Smooth muscle cell (in vitro differentiated cells): ENCODE data around the gene ZCCHC8. TPM values are rescaled to one million over a fixed set of nuclear protein-coding genes. Genes with fewer than 3 reads are reported as not detected.
A peak's percentile ranks its signal among the peaks of the same experiment; 100 is the strongest.

Experiments used
- DNase-seq: peaks from one replicate; lab custom pipeline; 2025; ENCODE audit not compliant: unreplicated experiment; lab: John Stamatoyannopoulos, UW
- H2AFZ ChIP-seq: fragments of 200-600 bp; sonication (generic); 2 replicates; pipeline ENCODE4 v1.6.0; 2016; ENCODE audit warnings: antibody characterized with exemption, low read depth, mild to moderate bottlenecking
- H3F3A ChIP-seq: fragments of 200-600 bp; sonication (generic); 2 replicates; pipeline ENCODE4 v1.6.0; 2017; ENCODE audit warnings: antibody characterized with exemption, low read depth
- H3K27ac ChIP-seq: fragments of 200-600 bp; sonication (generic); 2 replicates; pipeline ENCODE4 v1.5.1; 2016; ENCODE audit warnings: low read depth, mild to moderate bottlenecking
- H3K27me3 ChIP-seq: fragments of 200-600 bp; sonication (generic); 2 replicates; pipeline ENCODE4 v1.6.1; 2016; ENCODE audit warnings: low read depth, mild to moderate bottlenecking
- H3K36me3 ChIP-seq: fragments of 200-600 bp; sonication (generic); 2 replicates; pipeline ENCODE4 v1.5.1; 2016; ENCODE audit warnings: low read depth
- H3K4me1 ChIP-seq: fragments of 200-600 bp; sonication (generic); 2 replicates; pipeline ENCODE4 v1.5.1; 2016; ENCODE audit warnings: low read depth
- H3K4me2 ChIP-seq: fragments of 200-600 bp; sonication (generic); 2 replicates; pipeline ENCODE4 v1.6.0; 2016; ENCODE audit warnings: mild to moderate bottlenecking
- H3K4me3 ChIP-seq: fragments of 200-600 bp; sonication (generic); 2 replicates; pipeline ENCODE4 v1.5.1; 2016; ENCODE audit warnings: mild to moderate bottlenecking
- H3K79me2 ChIP-seq: fragments of 200-600 bp; sonication (generic); 2 replicates; pipeline ENCODE4 v1.6.0; 2016; ENCODE audit warnings: low read depth, mild to moderate bottlenecking
- H3K9ac ChIP-seq: fragments of 200-600 bp; sonication (generic); 2 replicates; pipeline ENCODE4 v1.6.0; 2016; ENCODE audit warnings: low read depth
- H3K9me3 ChIP-seq: fragments of 200-600 bp; sonication (generic); replicated peaks from 2 replicates; pipeline ENCODE4 v1.5.1; 2016; ENCODE audit warnings: low read depth
- H4K20me1 ChIP-seq: fragments of 200-600 bp; sonication (generic); 2 replicates; pipeline ENCODE4 v1.6.0; 2016; ENCODE audit warnings: low read depth
- WGBS: methylation state at CpG from one replicate; pipeline ENCODE4 v1.1.7; 2016; ENCODE audit warnings: low lambda C conversion rate; 5-methylcytosine and 5-hydroxymethylcytosine counted together
- polyA plus RNA-seq: library from polyadenylated mRNA; unstranded; fragments of >200 nt; fragmentation: Nextera tagmentation; extraction: Ambion mirVana; gene quantifications from 2 replicates; pipeline ENCODE4 v1.2.1, GENCODE V29; 2016
- total RNA-seq: library from RNA; depleted of rRNA; stranded (reverse); fragments of >200 nt; gene quantifications from 2 replicates; pipeline ENCODE4 v1.2.3, GENCODE V29; 2014
- TF ChIP-seq, protein P1 (sequence below): fragments of 200-600 bp; sonication (generic); IDR thresholded peaks from 2 replicates; pipeline ENCODE4 v1.5.1; 2017; ENCODE audit warnings: borderline replicate concordance, mild to moderate bottlenecking, antibody characterized with exemption; ENCODE audit not compliant: insufficient read depth, poor library complexity, severe bottlenecking

ZCCHC8 gene
- total and polyA plus RNA-seq, 2 experiments from 2014 or later: 8.8 to 20.6 TPM

DNA sequence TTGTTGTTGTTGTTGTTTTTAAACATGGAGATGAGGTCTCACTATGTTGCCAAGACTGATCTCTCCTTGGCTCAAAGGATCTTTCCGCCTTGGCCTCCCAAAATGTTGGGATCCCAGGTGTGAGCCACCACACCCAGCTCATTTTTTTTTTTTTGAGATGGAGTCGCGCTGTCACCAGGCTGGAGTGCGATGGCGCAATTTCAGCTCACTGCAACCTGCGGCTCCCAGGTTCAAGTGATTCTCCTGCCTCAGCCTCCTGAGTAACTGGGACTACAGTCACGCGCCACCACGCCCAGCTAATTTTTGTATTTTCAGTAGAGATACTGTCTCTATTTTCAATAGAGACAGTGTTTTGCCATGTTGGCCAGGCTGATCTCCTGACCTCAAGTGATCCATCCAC lies 73.3 kb downstream of the ZCCHC8 start:
- H3K9ac ChIP-seq: no peak overlapping the region
- H3K36me3 ChIP-seq: no peaks in the 10 kb centered on the region
- H3K4me2 ChIP-seq: no peak overlapping the region
- H2AFZ ChIP-seq: no peak overlapping the region
- H3K4me3 ChIP-seq: no peak overlapping the region
- H3F3A ChIP-seq: peaks cover 6% of the 10 kb centered on the region
- no peaks in the 10 kb centered on the region for H3K4me1 ChIP-seq
- no peak overlapping the region for H3K27ac ChIP-seq
- WGBS: 92% methylated on average over 9 of the region's 9 CpGs
- no peaks in the 10 kb centered on the region for H4K20me1 ChIP-seq
- no peaks in the 10 kb centered on the region for H3K79me2 ChIP-seq
- no peak for DNase-seq
- TF ChIP-seq, protein P1, sequence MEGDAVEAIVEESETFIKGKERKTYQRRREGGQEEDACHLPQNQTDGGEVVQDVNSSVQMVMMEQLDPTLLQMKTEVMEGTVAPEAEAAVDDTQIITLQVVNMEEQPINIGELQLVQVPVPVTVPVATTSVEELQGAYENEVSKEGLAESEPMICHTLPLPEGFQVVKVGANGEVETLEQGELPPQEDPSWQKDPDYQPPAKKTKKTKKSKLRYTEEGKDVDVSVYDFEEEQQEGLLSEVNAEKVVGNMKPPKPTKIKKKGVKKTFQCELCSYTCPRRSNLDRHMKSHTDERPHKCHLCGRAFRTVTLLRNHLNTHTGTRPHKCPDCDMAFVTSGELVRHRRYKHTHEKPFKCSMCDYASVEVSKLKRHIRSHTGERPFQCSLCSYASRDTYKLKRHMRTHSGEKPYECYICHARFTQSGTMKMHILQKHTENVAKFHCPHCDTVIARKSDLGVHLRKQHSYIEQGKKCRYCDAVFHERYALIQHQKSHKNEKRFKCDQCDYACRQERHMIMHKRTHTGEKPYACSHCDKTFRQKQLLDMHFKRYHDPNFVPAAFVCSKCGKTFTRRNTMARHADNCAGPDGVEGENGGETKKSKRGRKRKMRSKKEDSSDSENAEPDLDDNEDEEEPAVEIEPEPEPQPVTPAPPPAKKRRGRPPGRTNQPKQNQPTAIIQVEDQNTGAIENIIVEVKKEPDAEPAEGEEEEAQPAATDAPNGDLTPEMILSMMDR: no peak
- no peaks in the 10 kb centered on the region for H3K9me3 ChIP-seq
- no peaks in the 10 kb centered on the region for H3K27me3 ChIP-seq

DNA sequence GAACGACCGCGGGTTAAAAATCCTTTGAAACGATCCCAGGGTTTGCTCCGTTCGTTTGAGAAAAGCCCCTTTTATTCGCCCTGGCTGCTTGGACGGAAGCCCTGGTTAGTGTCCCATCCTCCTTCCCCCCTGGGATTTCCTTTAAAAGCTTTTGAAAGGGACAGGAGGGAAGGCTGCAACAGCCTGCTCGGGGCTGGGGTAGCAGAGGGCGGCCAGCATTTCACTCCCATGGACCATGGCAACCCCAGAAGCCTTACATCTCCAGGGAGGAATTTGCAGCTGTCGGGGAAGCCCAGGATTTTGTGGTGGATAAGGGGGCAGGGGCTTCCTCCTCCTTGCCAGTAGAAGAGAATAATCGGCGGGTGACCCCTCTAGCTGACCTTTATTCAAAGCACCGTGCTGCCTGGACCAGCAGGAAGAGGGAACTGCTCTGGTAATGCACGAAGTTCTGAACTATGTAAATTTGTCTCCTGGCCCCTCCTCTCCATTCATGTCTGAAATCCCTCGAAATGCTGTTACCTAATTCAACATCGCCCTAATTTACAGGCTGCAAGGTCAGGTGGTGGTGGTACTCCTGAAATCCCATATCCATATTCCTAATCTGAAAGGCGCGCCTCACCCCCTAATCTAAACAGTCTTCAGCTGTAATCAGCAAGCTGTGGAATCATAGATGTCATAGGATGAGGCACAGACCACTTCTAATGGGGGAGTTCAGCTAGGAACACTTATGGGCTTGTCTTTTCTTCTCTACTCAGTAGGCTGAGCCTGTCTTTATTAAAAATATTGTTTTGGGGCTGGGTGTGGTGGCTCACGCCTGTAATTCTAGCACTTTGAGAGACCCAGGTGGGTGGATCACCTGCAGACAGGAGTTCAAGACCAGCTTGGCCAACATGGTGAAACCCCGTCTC lies 77.2 kb downstream of the ZCCHC8 start:
- H3K4me3 ChIP-seq: peak overlapping the region; percentile 61
- 12% methylated on average over 21 of the region's 21 CpGs for WGBS
- H3K36me3 ChIP-seq: no peaks in the 10 kb centered on the region
- H4K20me1 ChIP-seq: peaks cover 26% of the 10 kb centered on the region
- H3K9me3 ChIP-seq: no peaks in the 10 kb centered on the region
- H3K79me2 ChIP-seq: peaks cover 35% of the 10 kb centered on the region
- H2AFZ ChIP-seq: peak overlapping the region; percentile 91
- TF ChIP-seq, protein P1: no peak
- H3K4me2 ChIP-seq: peak overlapping the region; percentile 94
- H3K9ac ChIP-seq: peak overlapping the region; percentile 85
- H3F3A ChIP-seq: peaks cover 6% of the 10 kb centered on the region
- H3K27me3 ChIP-seq: no peaks in the 10 kb centered on the region
- DNase-seq: peak; percentile 23
- H3K4me1 ChIP-seq: no peaks in the 10 kb centered on the region
- H3K27ac ChIP-seq: peak overlapping the region; percentile 80

DNA sequence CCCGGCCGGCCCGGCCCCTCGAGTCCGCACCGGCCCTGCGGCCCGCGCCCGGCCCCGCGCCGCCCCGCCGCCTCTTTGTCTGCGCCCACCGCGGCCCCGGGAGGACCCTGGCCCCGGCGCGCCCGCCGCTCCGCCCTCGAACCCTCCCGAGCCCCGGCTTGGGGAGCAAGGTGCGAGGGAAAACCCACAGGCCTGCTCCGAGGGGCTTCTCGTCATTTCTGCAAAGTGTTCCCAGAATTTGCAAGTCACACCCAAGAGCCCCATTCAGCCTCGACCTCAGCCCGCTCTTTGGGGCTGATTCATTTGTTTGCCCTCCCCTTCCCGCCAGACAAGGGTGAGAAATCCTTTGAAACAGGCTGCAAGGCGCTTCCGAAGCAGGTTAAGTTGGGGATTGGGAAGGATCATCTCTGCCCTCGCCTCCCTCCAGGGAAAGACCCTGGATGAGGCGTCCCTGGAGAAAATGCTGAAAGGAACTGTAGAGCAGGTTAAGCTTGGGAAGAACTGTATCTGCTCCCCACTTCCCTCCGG lies 77.9 kb downstream of the ZCCHC8 start:
- Histone ChIP-seq H4K20me1 (peaks cover 33% of the 10 kb centered on the region), H3K79me2 (peaks cover 42% of the 10 kb centered on the region), H3K36me3 (no peaks in the 10 kb centered on the region), H3K4me2 (peak overlapping the region; percentile 94), H3F3A (peaks cover 6% of the 10 kb centered on the region), H3K9ac (peak overlapping the region; percentile 85), H3K27ac (peak overlapping the region; percentile 80), H3K9me3 (no peaks in the 10 kb centered on the region), H3K27me3 (no peaks in the 10 kb centered on the region), H2AFZ (peak overlapping the region; percentile 91), H3K4me1 (no peaks in the 10 kb centered on the region), H3K4me3 (peak overlapping the region; percentile 61)
- TF ChIP-seq, protein P1: no peak
- WGBS: 0% methylated on average over 12 of the region's 39 CpGs
- peak; percentile 35 for DNase-seq
